GM10266 (cell line): ENCODE results near the gene CORO7.

Experiments
- DNase-seq: peaks from one replicate; pipeline ENCODE4 v3.0.0; 2012; ENCODE audit errors: extremely low spot score
- TF ChIP-seq, protein P1 (sequence below): IDR thresholded peaks from 2 replicates; pipeline ENCODE4 v1.5.1; 2012; ENCODE audit warnings: mild to moderate bottlenecking, low read depth; ENCODE audit not compliant: control insufficient read depth, insufficient read depth; ENCODE audit errors: missing control alignments

Gene CORO7

DNA sequence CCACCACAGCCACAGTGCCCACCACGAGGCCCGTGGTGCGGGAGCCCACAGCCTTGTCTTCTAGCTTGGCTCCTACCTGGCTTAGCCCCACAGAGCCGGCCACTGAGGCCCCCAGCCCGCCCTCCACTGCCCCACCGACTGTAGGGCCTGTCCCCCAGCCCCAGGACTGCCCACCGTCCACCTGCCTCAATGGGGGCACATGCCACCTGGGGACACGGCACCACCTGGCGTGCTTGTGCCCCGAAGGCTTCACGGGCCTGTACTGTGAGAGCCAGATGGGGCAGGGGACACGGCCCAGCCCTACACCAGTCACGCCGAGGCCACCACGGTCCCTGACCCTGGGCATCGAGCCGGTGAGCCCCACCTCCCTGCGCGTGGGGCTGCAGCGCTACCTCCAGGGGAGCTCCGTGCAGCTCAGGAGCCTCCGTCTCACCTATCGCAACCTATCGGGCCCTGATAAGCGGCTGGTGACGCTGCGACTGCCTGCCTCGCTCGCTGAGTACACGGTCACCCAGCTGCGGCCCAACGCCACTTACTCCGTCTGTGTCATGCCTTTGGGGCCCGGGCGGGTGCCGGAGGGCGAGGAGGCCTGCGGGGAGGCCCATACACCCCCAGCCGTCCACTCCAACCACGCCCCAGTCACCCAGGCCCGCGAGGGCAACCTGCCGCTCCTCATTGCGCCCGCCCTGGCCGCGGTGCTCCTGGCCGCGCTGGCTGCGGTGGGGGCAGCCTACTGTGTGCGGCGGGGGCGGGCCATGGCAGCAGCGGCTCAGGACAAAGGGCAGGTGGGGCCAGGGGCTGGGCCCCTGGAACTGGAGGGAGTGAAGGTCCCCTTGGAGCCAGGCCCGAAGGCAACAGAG is 34.2 kb downstream of the CORO7 start:
- TF ChIP-seq, protein P1, sequence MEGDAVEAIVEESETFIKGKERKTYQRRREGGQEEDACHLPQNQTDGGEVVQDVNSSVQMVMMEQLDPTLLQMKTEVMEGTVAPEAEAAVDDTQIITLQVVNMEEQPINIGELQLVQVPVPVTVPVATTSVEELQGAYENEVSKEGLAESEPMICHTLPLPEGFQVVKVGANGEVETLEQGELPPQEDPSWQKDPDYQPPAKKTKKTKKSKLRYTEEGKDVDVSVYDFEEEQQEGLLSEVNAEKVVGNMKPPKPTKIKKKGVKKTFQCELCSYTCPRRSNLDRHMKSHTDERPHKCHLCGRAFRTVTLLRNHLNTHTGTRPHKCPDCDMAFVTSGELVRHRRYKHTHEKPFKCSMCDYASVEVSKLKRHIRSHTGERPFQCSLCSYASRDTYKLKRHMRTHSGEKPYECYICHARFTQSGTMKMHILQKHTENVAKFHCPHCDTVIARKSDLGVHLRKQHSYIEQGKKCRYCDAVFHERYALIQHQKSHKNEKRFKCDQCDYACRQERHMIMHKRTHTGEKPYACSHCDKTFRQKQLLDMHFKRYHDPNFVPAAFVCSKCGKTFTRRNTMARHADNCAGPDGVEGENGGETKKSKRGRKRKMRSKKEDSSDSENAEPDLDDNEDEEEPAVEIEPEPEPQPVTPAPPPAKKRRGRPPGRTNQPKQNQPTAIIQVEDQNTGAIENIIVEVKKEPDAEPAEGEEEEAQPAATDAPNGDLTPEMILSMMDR, result no peak
- no peak for DNase-seq

DNA sequence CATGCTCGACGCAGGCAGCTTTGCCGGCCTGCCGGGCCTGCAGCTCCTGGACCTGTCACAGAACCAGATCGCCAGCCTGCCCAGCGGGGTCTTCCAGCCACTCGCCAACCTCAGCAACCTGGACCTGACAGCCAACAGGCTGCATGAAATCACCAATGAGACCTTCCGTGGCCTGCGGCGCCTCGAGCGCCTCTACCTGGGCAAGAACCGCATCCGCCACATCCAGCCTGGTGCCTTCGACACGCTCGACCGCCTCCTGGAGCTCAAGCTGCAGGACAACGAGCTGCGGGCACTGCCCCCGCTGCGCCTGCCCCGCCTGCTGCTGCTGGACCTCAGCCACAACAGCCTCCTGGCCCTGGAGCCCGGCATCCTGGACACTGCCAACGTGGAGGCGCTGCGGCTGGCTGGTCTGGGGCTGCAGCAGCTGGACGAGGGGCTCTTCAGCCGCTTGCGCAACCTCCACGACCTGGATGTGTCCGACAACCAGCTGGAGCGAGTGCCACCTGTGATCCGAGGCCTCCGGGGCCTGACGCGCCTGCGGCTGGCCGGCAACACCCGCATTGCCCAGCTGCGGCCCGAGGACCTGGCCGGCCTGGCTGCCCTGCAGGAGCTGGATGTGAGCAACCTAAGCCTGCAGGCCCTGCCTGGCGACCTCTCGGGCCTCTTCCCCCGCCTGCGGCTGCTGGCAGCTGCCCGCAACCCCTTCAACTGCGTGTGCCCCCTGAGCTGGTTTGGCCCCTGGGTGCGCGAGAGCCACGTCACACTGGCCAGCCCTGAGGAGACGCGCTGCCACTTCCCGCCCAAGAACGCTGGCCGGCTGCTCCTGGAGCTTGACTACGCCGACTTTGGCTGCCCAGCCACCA is 35.1 kb downstream of the CORO7 start:
- TF ChIP-seq, protein P1, result no peak
- DNase-seq, result no peak

DNA sequence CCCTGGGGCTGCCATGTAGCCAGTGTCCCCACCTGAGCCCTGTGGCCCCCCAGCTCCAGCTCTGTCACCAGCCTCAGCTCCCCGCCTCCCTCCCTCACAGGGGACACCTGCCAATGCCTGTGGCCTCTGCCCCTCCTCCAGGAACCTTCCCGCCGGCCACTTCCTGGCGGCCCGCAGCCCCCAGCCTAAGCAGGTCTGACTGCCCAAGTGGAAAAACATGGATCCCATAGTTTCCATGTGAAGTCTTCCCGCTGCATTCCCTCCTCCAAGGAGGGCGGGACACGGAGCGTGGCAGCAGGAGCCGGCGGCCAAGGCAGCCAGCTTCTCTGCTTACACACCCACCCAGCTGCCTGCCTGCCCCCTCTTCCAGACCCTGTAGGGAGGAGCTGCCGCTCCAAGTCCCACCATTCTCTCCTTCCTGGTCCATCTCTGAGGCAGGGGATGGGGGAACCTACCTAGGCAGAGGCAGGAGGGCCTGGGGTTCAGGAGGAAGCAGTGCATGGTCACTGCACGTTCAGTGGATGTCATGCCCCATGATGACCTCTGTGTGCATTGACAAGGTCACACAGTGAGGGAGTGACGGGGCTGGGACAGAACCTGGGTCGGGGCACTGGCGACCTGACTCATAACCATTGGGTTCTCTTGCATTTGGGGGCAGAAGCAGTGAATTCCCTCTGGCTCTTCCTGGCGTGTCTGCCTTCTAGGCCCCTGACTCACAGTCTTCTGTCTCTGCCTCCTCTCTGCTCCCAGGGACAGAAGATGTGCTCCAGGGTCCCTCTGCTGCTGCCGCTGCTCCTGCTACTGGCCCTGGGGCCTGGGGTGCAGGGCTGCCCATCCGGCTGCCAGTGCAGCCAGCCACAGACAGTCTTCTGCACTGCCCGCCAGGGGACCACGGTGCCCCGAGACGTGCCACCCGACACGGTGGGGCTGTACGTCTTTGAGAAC is 36.0 kb downstream of the CORO7 start:
- no peak for DNase-seq
- TF ChIP-seq, protein P1, result no peak

DNA sequence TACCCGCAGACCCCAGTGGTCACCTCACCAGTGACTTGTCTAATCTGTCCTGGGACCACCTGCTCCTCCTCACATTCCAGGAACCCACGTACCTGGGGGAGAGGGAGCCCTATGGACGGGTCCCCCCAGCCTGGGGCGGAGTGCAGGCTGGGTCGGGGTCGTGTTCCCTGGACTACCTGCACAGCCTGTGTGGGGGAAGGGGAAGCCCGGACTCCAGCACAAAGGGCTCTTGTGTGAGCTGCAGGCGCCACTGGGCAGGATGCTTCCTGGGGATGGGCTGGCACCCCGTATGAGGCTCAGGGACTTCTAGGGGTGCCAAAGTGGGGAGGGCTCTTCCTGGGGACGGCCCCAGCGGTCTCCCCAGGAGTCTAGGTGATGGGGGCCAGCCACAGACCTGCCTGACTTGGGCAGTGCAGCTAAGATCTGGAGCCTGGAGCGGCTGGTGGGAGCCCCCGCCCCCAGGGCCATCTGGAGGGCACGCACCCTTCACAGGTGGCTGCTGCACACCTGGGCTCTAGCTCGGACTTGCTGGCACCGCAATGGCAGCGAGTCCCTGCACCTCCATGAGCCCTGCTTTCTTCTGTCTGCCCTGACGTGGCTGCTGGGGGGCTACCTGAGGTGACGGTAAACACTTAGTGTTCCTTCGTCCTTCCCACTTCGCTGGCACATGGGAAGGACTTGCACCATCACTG is 37.3 kb downstream of the CORO7 start:
- DNase-seq, result no peak
- TF ChIP-seq, protein P1, result no peak

DNA sequence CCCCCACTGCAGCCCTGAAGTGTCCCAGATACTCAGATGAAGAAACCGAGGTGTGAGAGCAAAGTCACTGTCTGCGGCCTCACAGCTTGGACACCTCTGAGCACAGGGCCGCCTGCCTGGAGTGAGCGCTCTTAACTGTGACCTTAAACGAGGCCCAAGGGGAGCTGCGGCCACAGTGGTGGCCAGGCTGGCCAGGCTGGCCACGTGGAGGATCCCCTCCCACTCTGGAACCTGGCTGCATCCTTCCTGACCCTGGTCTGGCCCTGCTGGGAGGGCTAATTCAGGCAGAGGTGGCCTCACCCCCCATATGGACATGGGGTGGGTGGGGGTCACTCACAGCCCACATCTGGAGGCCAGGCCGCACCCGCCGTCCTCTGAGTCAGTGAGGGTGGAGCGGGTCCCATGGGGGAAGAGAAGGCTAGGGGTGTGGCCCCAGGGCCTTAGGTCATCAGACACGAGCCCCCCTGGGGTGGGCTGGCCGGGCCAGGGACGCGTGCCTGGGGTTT is 38.2 kb downstream of the CORO7 start:
- TF ChIP-seq, protein P1, result no peak
- DNase-seq, result no peak

DNA sequence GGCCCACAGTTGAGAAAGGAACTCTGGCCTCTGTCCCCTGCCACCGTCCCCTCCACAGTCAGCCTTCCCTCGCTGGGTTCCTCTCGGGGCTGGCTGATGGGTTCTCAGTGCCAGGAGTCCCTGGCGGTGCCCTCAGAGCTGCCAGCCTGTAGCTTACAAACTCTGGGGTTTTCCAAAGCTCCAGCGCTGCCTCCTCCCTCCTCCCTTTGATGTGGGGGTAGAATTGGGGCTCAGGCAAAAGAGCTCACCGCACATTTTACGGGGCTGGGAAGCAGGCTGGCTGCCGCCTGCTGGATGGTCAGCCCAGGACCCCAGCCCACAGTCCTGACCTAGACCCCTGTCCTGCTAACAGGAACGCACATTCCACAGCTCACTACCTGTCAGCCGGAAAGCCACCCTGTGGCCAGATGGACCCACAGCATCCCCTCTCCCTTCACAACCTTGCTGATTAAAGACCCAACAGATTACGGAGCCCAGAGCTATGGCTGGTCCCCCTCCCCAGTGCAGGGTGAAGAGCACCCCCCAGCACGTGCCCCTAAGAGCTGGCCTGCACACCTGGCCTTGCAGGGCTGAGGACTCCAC is 38.7 kb downstream of the CORO7 start:
- DNase-seq, result no peak
- TF ChIP-seq, protein P1, result no peak
